H1 (cell line): ENCODE results near the gene SRI. TPM values are rescaled to one million over a fixed set of nuclear protein-coding genes. Genes with fewer than 3 reads are reported as not detected.

Experiments used
- CTCF ChIA-PET: fragments of 300-600 bp; sonication (Branson Sonifier 250); formaldehyde crosslinking; loops from one replicate; lab custom pipeline; 2021; ENCODE audit not compliant: partially characterized antibody; lab: Charles Lee
- POLR2A ChIA-PET: fragments of 300-600 bp; sonication (Branson Sonifier 250); formaldehyde crosslinking; loops from one replicate; lab custom pipeline; 2021; ENCODE audit warnings: inconsistent platforms; ENCODE audit not compliant: partially characterized antibody; lab: Charles Lee
- DNase-seq, 2 experiments: peaks; one replicate each; pipeline versions ENCODE4 v3.0.0 to v3.0.0-alpha.2; 2010 to 2022; ENCODE audit warnings: low spot score in 2 of 2, low read depth in 1 of 2, mixed read lengths in 1 of 2
- FAIRE-seq: peaks from 2 replicates; lab custom pipeline; 2011; peaks lifted over from hg19 to GRCh38; lab: Jason Lieb, UNC
- H2AFZ ChIP-seq: 2 replicates; pipeline ENCODE4 v1.8.1; 2012; ENCODE audit warnings: low read length, inconsistent platforms
- H2AK5ac ChIP-seq: 2 replicates; pipeline ENCODE4 v1.6.1; 2013; ENCODE audit warnings: low read depth, low read length
- H2BK120ac ChIP-seq: replicated peaks from 2 replicates; pipeline ENCODE3; 2013; ENCODE audit warnings: low read depth, low read length, inconsistent platforms
- H2BK12ac ChIP-seq: 2 replicates; pipeline ENCODE4 v1.6.1; 2013; ENCODE audit warnings: low read depth, low read length
- H2BK15ac ChIP-seq: 2 replicates; pipeline ENCODE4 v1.6.1; 2013; ENCODE audit warnings: low read length
- H2BK20ac ChIP-seq: 2 replicates; pipeline ENCODE4 v1.6.1; 2013; ENCODE audit warnings: low read length
- H2BK5ac ChIP-seq: 2 replicates; pipeline ENCODE4 v1.6.1; 2013; ENCODE audit warnings: low read depth, low read length
- H3K14ac ChIP-seq: 2 replicates; pipeline ENCODE4 v1.6.1; 2013; ENCODE audit warnings: inconsistent platforms; ENCODE audit not compliant: insufficient read length
- H3K18ac ChIP-seq: 2 replicates; pipeline ENCODE4 v1.6.1; 2013; ENCODE audit warnings: low read length; ENCODE audit errors: extremely low read depth
- H3K23ac ChIP-seq: 2 replicates; pipeline ENCODE4 v1.6.1; 2013; ENCODE audit warnings: inconsistent platforms; ENCODE audit not compliant: insufficient read length
- H3K23me2 ChIP-seq: 2 replicates; pipeline ENCODE4 v1.6.1; 2013; ENCODE audit warnings: low read depth, low read length
- H3K27ac ChIP-seq: 2 replicates; pipeline ENCODE4 v1.6.1; 2011; ENCODE audit warnings: low read depth, low read length, inconsistent platforms
- H3K27me3 ChIP-seq, 4 experiments: replicated peaks in 1 of 4; 1 replicate in 1 of 4; 2 replicates in 3 of 4; pipeline versions ENCODE4 v1.6.1 to v1.8.1; 2011 to 2013; ENCODE audit warnings: low read length in 3 of 4, mild to moderate bottlenecking in 3 of 4, inconsistent platforms in 2 of 4, mixed read lengths in 2 of 4, moderate library complexity in 1 of 4; ENCODE audit not compliant: control insufficient read depth in 3 of 4, insufficient read depth in 3 of 4; ENCODE audit errors: extremely low read depth in 1 of 4
- H3K36me3 ChIP-seq, 4 experiments: 2 replicates each; pipeline versions ENCODE4 v1.6.1 to v1.8.1; 2011 to 2013; ENCODE audit warnings: mild to moderate bottlenecking in 4 of 4, low read length in 3 of 4, moderate library complexity in 2 of 4, control low read depth in 1 of 4, inconsistent platforms in 1 of 4; ENCODE audit not compliant: insufficient read depth in 4 of 4, control insufficient read depth in 2 of 4
- H3K4ac ChIP-seq: replicated peaks from 2 replicates; pipeline ENCODE3; 2013; ENCODE audit warnings: low read length, low read depth, mixed read lengths, inconsistent platforms; ENCODE audit not compliant: insufficient read length
- H3K4me1 ChIP-seq, 4 experiments: replicated peaks in 1 of 4; 1 replicate in 1 of 4; 2 replicates in 3 of 4; pipeline versions ENCODE4 v1.6.1 to v1.8.1; 2011 to 2013; ENCODE audit warnings: low read length in 3 of 4, inconsistent platforms in 2 of 4, mixed read lengths in 1 of 4; ENCODE audit not compliant: insufficient read depth in 4 of 4, control insufficient read depth in 3 of 4
- H3K4me2 ChIP-seq, 2 experiments: 2 replicates each; pipeline versions ENCODE4 v1.6.1 to v1.8.1; 2011 to 2013; ENCODE audit warnings: low read depth in 2 of 2, low read length in 2 of 2, control low read depth in 1 of 2, inconsistent platforms in 1 of 2, mild to moderate bottlenecking in 1 of 2; ENCODE audit not compliant: insufficient read depth in 1 of 2
- H3K4me3 ChIP-seq, 4 experiments: fragments of 200-600, 300-600 bp in 1 of 4; sonication (generic), shearing (Covaris generic), sonication (Bioruptor Twin) in 1 of 4; 2 replicates each; pipeline versions ENCODE4 v1.5.1 to v1.8.1; 2011 to 2016; ENCODE audit warnings: low read length in 4 of 4, low read depth in 3 of 4, control low read depth in 2 of 4, inconsistent platforms in 2 of 4, mild to moderate bottlenecking in 2 of 4, mixed read lengths in 1 of 4, moderate library complexity in 1 of 4; ENCODE audit not compliant: insufficient read depth in 2 of 4; ENCODE audit errors: extremely low read depth in 1 of 4
- H3K56ac ChIP-seq: replicated peaks from 2 replicates; pipeline ENCODE3; 2013; ENCODE audit warnings: low read depth, mild to moderate bottlenecking, mixed read lengths, low read length, inconsistent platforms; ENCODE audit not compliant: insufficient read length
- H3K79me1 ChIP-seq: 2 replicates; pipeline ENCODE4 v1.6.1; 2013; ENCODE audit warnings: low read depth, low read length, control low read depth
- H3K79me2 ChIP-seq, 2 experiments: 2 replicates each; pipeline versions ENCODE4 v1.6.1 to v1.8.1; 2012 to 2013; ENCODE audit warnings: low read length in 2 of 2, mild to moderate bottlenecking in 2 of 2, inconsistent platforms in 1 of 2; ENCODE audit not compliant: insufficient read depth in 2 of 2, control insufficient read depth in 1 of 2
- H3K9ac ChIP-seq, 4 experiments: replicated peaks in 1 of 4; 1 replicate in 1 of 4; 2 replicates in 3 of 4; pipeline versions ENCODE4 v1.6.1 to v1.8.1; 2011 to 2013; ENCODE audit warnings: low read depth in 3 of 4, low read length in 3 of 4, control low read depth in 2 of 4, mild to moderate bottlenecking in 2 of 4, moderate library complexity in 2 of 4, inconsistent platforms in 1 of 4; ENCODE audit errors: extremely low read depth in 1 of 4
- H3K9me3 ChIP-seq, 2 experiments: 2 replicates each; pipeline versions ENCODE4 v1.6.1 to v1.8.1; 2012 to 2013; ENCODE audit warnings: mild to moderate bottlenecking in 2 of 2, moderate library complexity in 2 of 2, control low read depth in 1 of 2, inconsistent platforms in 1 of 2, low read depth in 1 of 2, low read length in 1 of 2, mixed read lengths in 1 of 2; ENCODE audit not compliant: insufficient read depth in 2 of 2
- H4K20me1 ChIP-seq, 2 experiments: replicated peaks in 1 of 2; 2 replicates each; pipeline versions ENCODE3 to v1.8.1; 2011 to 2013; ENCODE audit warnings: inconsistent platforms in 2 of 2, low read length in 2 of 2, mild to moderate bottlenecking in 1 of 2; ENCODE audit not compliant: insufficient read depth in 2 of 2, control insufficient read depth in 1 of 2
- H4K5ac ChIP-seq: 2 replicates; pipeline ENCODE4 v1.6.1; 2013; ENCODE audit warnings: low read length, low read depth, mixed read lengths, inconsistent platforms; ENCODE audit not compliant: insufficient read length
- H4K8ac ChIP-seq: 2 replicates; pipeline ENCODE4 v1.8.0; 2013; ENCODE audit warnings: mild to moderate bottlenecking, moderate library complexity, low read length, inconsistent platforms; ENCODE audit not compliant: insufficient read depth; ENCODE audit errors: extremely low read depth
- H4K91ac ChIP-seq: replicated peaks from 2 replicates; pipeline ENCODE3; 2013; ENCODE audit warnings: low read length, mixed read lengths, inconsistent platforms; ENCODE audit not compliant: insufficient read length
- CBX5 ChIP-seq: fragments of 300-800, 300-1000 bp; sonication (generic); IDR thresholded peaks from 2 replicates; pipeline ENCODE4 v1.7.1; 2016; ENCODE audit warnings: antibody characterized with exemption, low read length, low read depth
- EP300 ChIP-seq, 2 experiments: IDR thresholded peaks; 1 replicate in 1 of 2; 2 replicates in 1 of 2; pipeline ENCODE4 v1.6.1; 2011 to 2012; ENCODE audit warnings: low read depth in 2 of 2, low read length in 2 of 2, mild to moderate bottlenecking in 2 of 2, borderline replicate concordance in 1 of 2, inconsistent platforms in 1 of 2, moderate library complexity in 1 of 2
- GTF2F1 ChIP-seq: IDR thresholded peaks from 2 replicates; pipeline ENCODE4 v1.6.1; 2012; ENCODE audit warnings: low read depth, low read length, improper control_type of control experiment, borderline replicate concordance
- HDAC2 ChIP-seq, 2 experiments: fragments of 300-600 bp in 1 of 2; sonication (generic) in 1 of 2; IDR thresholded peaks; 2 replicates each; pipeline ENCODE4 v1.6.1; 2011 to 2012; ENCODE audit warnings: low read depth in 2 of 2, low read length in 2 of 2, mild to moderate bottlenecking in 2 of 2, moderate library complexity in 2 of 2, borderline replicate concordance in 1 of 2, inconsistent platforms in 1 of 2
- MAX ChIP-seq: IDR thresholded peaks from 2 replicates; pipeline ENCODE4 v1.6.1; 2012; ENCODE audit warnings: inconsistent platforms
- POLR2AphosphoS5 ChIP-seq: IDR thresholded peaks from 2 replicates; pipeline ENCODE4 v1.6.1; 2011; ENCODE audit warnings: low read depth, low read length
- POU5F1 ChIP-seq: IDR thresholded peaks from 2 replicates; pipeline ENCODE4 v1.6.1; 2011; ENCODE audit warnings: low read depth, mild to moderate bottlenecking, low read length, moderate library complexity
- RBBP5 ChIP-seq: IDR thresholded peaks from 2 replicates; pipeline ENCODE4 v1.7.1; 2012; ENCODE audit warnings: low read depth, mild to moderate bottlenecking, inconsistent platforms, low read length, moderate library complexity, borderline replicate concordance
- RNF2 ChIP-seq: fragments of 200-900, 300-1000 bp; sonication (generic); IDR thresholded peaks from 2 replicates; pipeline ENCODE4 v1.7.1; 2016; ENCODE audit warnings: borderline replicate concordance, low read depth, mild to moderate bottlenecking, antibody characterized with exemption, low read length; ENCODE audit not compliant: poor library complexity, severe bottlenecking; ENCODE audit errors: missing control alignments
- SIRT6 ChIP-seq: IDR thresholded peaks from one replicate; pipeline ENCODE4 v1.7.1; 2012; ENCODE audit warnings: low read length, inconsistent platforms
- WGBS, 2 experiments: shearing (Covaris generic) in 1 of 2; methylation state at CpG; one replicate each; pipeline versions ENCODE4 v1.1.6 to v1.1.7; 2013 to 2015; ENCODE audit warnings: low lambda C conversion rate in 2 of 2, mixed read lengths in 2 of 2, inconsistent platforms in 1 of 2, low coverage in 1 of 2, missing lambda C conversion rate in 1 of 2; ENCODE audit not compliant: insufficient replicate concordance in 2 of 2, insufficient coverage in 1 of 2, insufficient read length in 1 of 2; ENCODE audit errors: extremely low coverage in 1 of 2, missing lambda C conversion rate in 1 of 2; 5-methylcytosine and 5-hydroxymethylcytosine counted together
- polyA plus RNA-seq, 7 experiments: library from polyadenylated mRNA; depleted of rRNA in 3 of 7; stranded (reverse) in 5 of 7; unstranded in 2 of 7; fragments of >200 nt in 5 of 7; fragments of 200-250 nt in 2 of 7; gene quantifications; 1 replicate in 5 of 7; 2 replicates in 1 of 7; 4 replicates in 1 of 7; pipeline versions ENCODE4 v1.2.1 to v1.2.3, GENCODE V29; 2011 to 2013; ENCODE audit warnings: missing spikeins in 2 of 7, mixed read lengths in 2 of 7
- total RNA-seq: library from RNA; stranded (reverse); fragmentation: NEBNext Ultra II Directional; extraction: Animal tissue kit (Norgen Biotek cat#: 25700); gene quantifications from 2 replicates; pipeline ENCODE4 v1.2.1, GENCODE V29; 2021
- TF ChIP-seq, protein P1 (sequence below): IDR thresholded peaks from 2 replicates; pipeline ENCODE4 v1.6.1; 2012; ENCODE audit warnings: inconsistent platforms

SRI gene
- total and polyA plus RNA-seq, 2 of the 8 experiments (the other 6 are each of a cell fraction or from before 2014, with no cell fraction given) = 118 to 170 TPM

- no peak overlapping the region for H3K18ac ChIP-seq
- H3K79me1 ChIP-seq = no peaks in the 10 kb centered on the region
- H3K27me3 ChIP-seq = no peaks in the 10 kb centered on the region
- H3K79me2 ChIP-seq = no peaks in the 10 kb centered on the region
- no peak overlapping the region for H3K56ac ChIP-seq
- no peak overlapping the region for H2AK5ac ChIP-seq
- H3K36me3 ChIP-seq = peaks cover 0 to 28% (median 16%) of the 10 kb centered on the region in 4 experiments; a peak in 5 of 8 replicates
- no peaks in the 10 kb centered on the region for H4K20me1 ChIP-seq
- no peaks in the 10 kb centered on the region for H3K9me3 ChIP-seq
- FAIRE-seq (peak; percentile 88), DNase-seq (no peak)
- H2AFZ ChIP-seq = no peak overlapping the region
- ChIA-PET CTCF (interaction anchor here (0.7 kb wide), 1 partner anchor 10 kb away, joined by 3 read pairs; no protein-coding TSS in a partner anchor), POLR2A (no interaction called here)
- H4K8ac ChIP-seq = no peak overlapping the region
- no peak overlapping the region; a peak in 1 of 7 replicates for H3K9ac ChIP-seq
- H2BK15ac ChIP-seq = no peak overlapping the region
- WGBS, 2 experiments = 24% methylated on average over 4 of the region's 4 CpGs; no CpG with 5 or more reads in 1 of the 2 experiments
- peak overlapping the region in 1 of 4 experiments; percentile 30; a peak in 1 of 8 replicates for H3K4me3 ChIP-seq
- H3K23me2 ChIP-seq = no peaks in the 10 kb centered on the region
- H2BK120ac ChIP-seq = no peak overlapping the region
- no peak overlapping the region for H4K5ac ChIP-seq
- H2BK20ac ChIP-seq = no peak overlapping the region
- no peak overlapping the region for H3K23ac ChIP-seq
- H3K4me2 ChIP-seq = peak overlapping the region; percentile 44 to 48; a peak in 2 of 4 replicates
- no peak overlapping the region for H3K27ac ChIP-seq
- H3K14ac ChIP-seq = no peak overlapping the region
- peaks cover 0 to 12% (median 11%) of the 10 kb centered on the region in 4 experiments; a peak in 3 of 7 replicates for H3K4me1 ChIP-seq
- H2BK12ac ChIP-seq = no peak overlapping the region
- no peak overlapping the region for H4K91ac ChIP-seq
- H3K4ac ChIP-seq = no peak overlapping the region
- no peak overlapping the region for H2BK5ac ChIP-seq
- TF ChIP-seq POU5F1 = no peak
- peak in 1 of 2 experiments; percentile 82; a peak in 1 of 4 replicates for TF ChIP-seq HDAC2 (IDR thresholded peaks at IDR 0.05; ENCODE audit: borderline replicate concordance in 1 of 2, low read depth in 2 of 2, low read length in 2 of 2)
- no peak for TF ChIP-seq CBX5
- no peak for TF ChIP-seq GTF2F1
- TF ChIP-seq POLR2AphosphoS5 = 0 out of 2 replicates have a peak, but pooled peaks have one; percentile 23
- no peak for TF ChIP-seq RNF2
- peak in 1 of 2 experiments; percentile 70; a peak in 1 of 3 replicates for TF ChIP-seq EP300 (IDR thresholded peaks at IDR 0.05; ENCODE audit: borderline replicate concordance in 1 of 2, low read depth in 2 of 2, low read length in 2 of 2)
- TF ChIP-seq, protein P1, sequence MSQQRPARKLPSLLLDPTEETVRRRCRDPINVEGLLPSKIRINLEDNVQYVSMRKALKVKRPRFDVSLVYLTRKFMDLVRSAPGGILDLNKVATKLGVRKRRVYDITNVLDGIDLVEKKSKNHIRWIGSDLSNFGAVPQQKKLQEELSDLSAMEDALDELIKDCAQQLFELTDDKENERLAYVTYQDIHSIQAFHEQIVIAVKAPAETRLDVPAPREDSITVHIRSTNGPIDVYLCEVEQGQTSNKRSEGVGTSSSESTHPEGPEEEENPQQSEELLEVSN = peak; percentile 12; the same call in 1 of the 2 replicates
- no peak for TF ChIP-seq SIRT6
- TF ChIP-seq MAX = peak; percentile 66
- TF ChIP-seq RBBP5 = no peak
Observed at GRCh38 chr7:88200789-88201188, 19.0 kb downstream of the SRI start.
